H9 (cell line): ENCODE measurements around the gene TXNRD1. TPM values are rescaled to one million over a fixed set of nuclear protein-coding genes. Genes with fewer than 3 reads are reported as not detected.
A peak's percentile ranks its signal among the peaks of the same experiment; 100 is the strongest.

Source experiments
- DNase-seq: peaks from one replicate; pipeline ENCODE4 v3.0.0-alpha.2; 2017
- H2AFZ ChIP-seq: one replicate; pipeline ENCODE4 v1.6.1; 2013; ENCODE audit warnings: mild to moderate bottlenecking, low read length, control low read depth, moderate library complexity
- H2AK5ac ChIP-seq: 2 replicates; pipeline ENCODE4 v1.6.1; 2013; ENCODE audit warnings: low read length, control low read depth, mixed read lengths; ENCODE audit not compliant: insufficient read length
- H2BK120ac ChIP-seq: one replicate; pipeline ENCODE4 v1.6.1; 2013; ENCODE audit warnings: low read depth, mild to moderate bottlenecking, low read length, control low read depth, inconsistent platforms; ENCODE audit not compliant: poor library complexity, severe bottlenecking
- H2BK12ac ChIP-seq: 2 replicates; pipeline ENCODE4 v1.6.1; 2013; ENCODE audit warnings: low read length, control low read depth, mixed read lengths, low read depth; ENCODE audit not compliant: insufficient read length
- H2BK15ac ChIP-seq: 2 replicates; pipeline ENCODE4 v1.6.1; 2013; ENCODE audit warnings: low read depth, low read length, control low read depth
- H2BK20ac ChIP-seq: one replicate; pipeline ENCODE4 v1.6.1; 2013; ENCODE audit warnings: low read depth, mild to moderate bottlenecking, low read length, control low read depth, inconsistent platforms; ENCODE audit not compliant: poor library complexity, severe bottlenecking
- H2BK5ac ChIP-seq: 2 replicates; pipeline ENCODE4 v1.6.1; 2013; ENCODE audit warnings: low read length, control low read depth, mixed read lengths; ENCODE audit not compliant: insufficient read length
- H3K14ac ChIP-seq: 2 replicates; pipeline ENCODE4 v1.6.1; 2013; ENCODE audit warnings: low read length, control low read depth; ENCODE audit not compliant: insufficient read depth
- H3K18ac ChIP-seq: 2 replicates; pipeline ENCODE4 v1.6.1; 2013; ENCODE audit warnings: low read depth, mild to moderate bottlenecking, mixed read lengths, low read length, control low read depth; ENCODE audit not compliant: insufficient read length
- H3K23ac ChIP-seq: 2 replicates; pipeline ENCODE4 v1.6.1; 2013; ENCODE audit warnings: low read length, control low read depth, mixed read lengths, low read depth; ENCODE audit not compliant: insufficient read length
- H3K23me2 ChIP-seq: 2 replicates; pipeline ENCODE4 v1.6.1; 2013; ENCODE audit warnings: low read depth, mild to moderate bottlenecking, mixed read lengths, low read length, control low read depth; ENCODE audit not compliant: insufficient read length, poor library complexity, severe bottlenecking
- H3K27ac ChIP-seq: 2 replicates; pipeline ENCODE4 v1.5.1; 2013; ENCODE audit warnings: low read length, control low read depth, mixed read lengths, low read depth; ENCODE audit not compliant: insufficient read length
- H3K27me3 ChIP-seq: 2 replicates; pipeline ENCODE4 v1.6.1; 2013; ENCODE audit warnings: low read length, control low read depth, inconsistent platforms; ENCODE audit not compliant: insufficient read depth
- H3K4ac ChIP-seq: 2 replicates; pipeline ENCODE4 v1.6.1; 2013; ENCODE audit warnings: low read depth, mild to moderate bottlenecking, control low read depth, inconsistent platforms, low read length, moderate library complexity
- H3K4me1 ChIP-seq: 2 replicates; pipeline ENCODE4 v1.6.1; 2013; ENCODE audit warnings: low read length, control low read depth, inconsistent platforms; ENCODE audit not compliant: insufficient read depth
- H3K4me2 ChIP-seq: 2 replicates; pipeline ENCODE4 v1.6.1; 2013; ENCODE audit warnings: low read length, control low read depth, mixed read lengths; ENCODE audit not compliant: insufficient read length, insufficient read depth
- H3K56ac ChIP-seq: 2 replicates; pipeline ENCODE4 v1.6.1; 2013; ENCODE audit warnings: low read depth, mild to moderate bottlenecking, mixed read lengths, low read length, control low read depth; ENCODE audit not compliant: insufficient read length
- H3K79me1 ChIP-seq: 2 replicates; pipeline ENCODE4 v1.6.1; 2013; ENCODE audit warnings: low read depth, mild to moderate bottlenecking, moderate library complexity, low read length, control low read depth, inconsistent platforms; ENCODE audit not compliant: insufficient read depth, poor library complexity, severe bottlenecking
- H3K79me2 ChIP-seq: 2 replicates; pipeline ENCODE4 v1.6.1; 2013; ENCODE audit warnings: low read length, control low read depth, inconsistent platforms; ENCODE audit not compliant: insufficient read depth
- H3K9ac ChIP-seq: 2 replicates; pipeline ENCODE4 v1.6.1; 2013; ENCODE audit warnings: low read length, control low read depth, mixed read lengths; ENCODE audit not compliant: insufficient read length; ENCODE audit errors: extremely low read depth
- H3K9me3 ChIP-seq: one replicate; pipeline ENCODE4 v1.6.1; 2013; ENCODE audit warnings: low read depth, low read length, inconsistent platforms; ENCODE audit not compliant: control insufficient read depth
- H3T11ph ChIP-seq: one replicate; pipeline ENCODE4 v1.6.1; 2013; ENCODE audit warnings: mild to moderate bottlenecking, low read length, control low read depth, inconsistent platforms
- H4K20me1 ChIP-seq: one replicate; pipeline ENCODE4 v1.6.1; 2013; ENCODE audit not compliant: control insufficient read depth, insufficient read length, insufficient read depth
- H4K5ac ChIP-seq: 2 replicates; pipeline ENCODE4 v1.6.1; 2013; ENCODE audit warnings: low read depth, mild to moderate bottlenecking, mixed read lengths, low read length, control low read depth; ENCODE audit not compliant: insufficient read length
- H4K8ac ChIP-seq: replicated peaks from 2 replicates; pipeline ENCODE4 v1.6.1; 2013; ENCODE audit warnings: low read length, control low read depth, mixed read lengths, low read depth; ENCODE audit not compliant: insufficient read length
- H4K91ac ChIP-seq: 2 replicates; pipeline ENCODE4 v1.6.1; 2013; ENCODE audit warnings: low read depth, mild to moderate bottlenecking, moderate library complexity, mixed read lengths, low read length, control low read depth; ENCODE audit not compliant: insufficient read length
- H3K27ac Mint-ChIP-seq, 3 experiments: 2 replicates in 2 of 3; 3 replicates in 1 of 3; pipeline ENCODE4 v1.8.0; 2020 to 2021; ENCODE audit warnings: mixed read lengths in 3 of 3, mild to moderate bottlenecking in 1 of 3, moderate library complexity in 1 of 3
- H3K27me3 Mint-ChIP-seq: 2 replicates; pipeline ENCODE4 v1.8.0; 2021; ENCODE audit warnings: low read depth, mild to moderate bottlenecking, moderate library complexity, mixed read lengths
- H3K36me3 Mint-ChIP-seq, 3 experiments: 2 replicates in 2 of 3; 3 replicates in 1 of 3; pipeline ENCODE4 v1.8.0; 2020 to 2021; ENCODE audit warnings: low read depth in 3 of 3, mixed read lengths in 3 of 3; ENCODE audit not compliant: insufficient read depth in 1 of 3
- H3K4me1 Mint-ChIP-seq, 2 experiments: 2 replicates each; pipeline ENCODE4 v1.8.0; 2020; ENCODE audit warnings: mixed read lengths in 2 of 2
- H3K4me3 Mint-ChIP-seq, 2 experiments: 2 replicates in 1 of 2; 3 replicates in 1 of 2; pipeline ENCODE4 v1.8.0; 2020 to 2021; ENCODE audit warnings: mild to moderate bottlenecking in 2 of 2, mixed read lengths in 2 of 2, moderate library complexity in 1 of 2
- H3K9me3 Mint-ChIP-seq, 2 experiments: 2 replicates in 1 of 2; 3 replicates in 1 of 2; pipeline ENCODE4 v1.8.0; 2020; ENCODE audit warnings: mild to moderate bottlenecking in 2 of 2, mixed read lengths in 2 of 2, moderate library complexity in 1 of 2
- CTCF ChIP-seq: fragments of 200-600 bp; sonication (generic); conservative IDR thresholded peaks from 3 replicates; pipeline ENCODE4 v1.8.0; 2021; ENCODE audit warnings: antibody characterized with exemption, mild to moderate bottlenecking
- WGBS: extraction: QIAGEN DNeasy Blood & Tissue Kit; methylation state at CpG from one replicate; pipeline ENCODE4 v1.1.7; 2013; ENCODE audit warnings: missing lambda C conversion rate, low lambda C conversion rate, mixed read lengths; ENCODE audit not compliant: insufficient read length; ENCODE audit errors: extremely low coverage; 5-methylcytosine and 5-hydroxymethylcytosine counted together
- total RNA-seq: library from RNA; stranded (reverse); gene quantifications from 2 replicates; pipeline ENCODE4 v1.2.1, GENCODE V29; 2021

TXNRD1 gene
- total RNA-seq, 1 experiment from 2014 or later: 100 TPM

DNA sequence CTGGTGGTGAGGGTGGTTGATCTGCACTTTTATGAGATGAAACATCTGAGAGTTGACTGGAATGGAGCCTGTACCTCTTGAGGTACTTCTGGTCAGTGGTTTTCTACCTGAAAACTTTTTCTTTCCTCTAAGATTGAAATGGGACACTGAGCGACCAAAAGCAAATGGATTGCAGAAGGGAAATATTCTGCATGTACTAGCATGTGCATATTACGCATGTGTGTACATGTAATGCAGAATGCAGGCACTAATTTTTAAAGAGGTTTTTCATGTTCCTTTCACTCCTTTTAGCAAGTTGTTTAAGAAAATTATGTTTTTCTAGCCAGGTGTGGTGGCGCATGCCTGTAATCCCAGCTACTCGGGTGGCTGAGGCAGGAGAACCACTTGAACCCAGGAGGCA is 59.2 kb downstream of the TXNRD1 start:
- Histone ChIP-seq H3K79me1 (no peaks in the 10 kb centered on the region), H3K23ac (no peak overlapping the region), H4K20me1 (no peaks in the 10 kb centered on the region), H3K9me3 (no peaks in the 10 kb centered on the region), H3K27me3 (no peaks in the 10 kb centered on the region), H3K4me1 (no peaks in the 10 kb centered on the region), H4K91ac (no peak overlapping the region), H2BK12ac (no peak overlapping the region), H3K14ac (no peak overlapping the region), H2AK5ac (no peak overlapping the region), H2BK15ac (no peak overlapping the region), H3K4me2 (no peak overlapping the region), H3K79me2 (no peaks in the 10 kb centered on the region), H3K23me2 (no peaks in the 10 kb centered on the region), H2BK20ac (no peak overlapping the region), H3K9ac (no peak overlapping the region), H3K56ac (no peak overlapping the region), H3K27ac (no peak overlapping the region), H2AFZ (no peak overlapping the region), H4K8ac (no peak overlapping the region), H3T11ph (no peak overlapping the region), H3K18ac (no peak overlapping the region), H3K4ac (no peak overlapping the region), H4K5ac (no peak overlapping the region), H2BK120ac (no peak overlapping the region), H2BK5ac (no peak overlapping the region)
- WGBS: no CpG with 5 or more reads among the region's 4 CpGs
- DNase-seq: no peak
- H3K4me1 Mint-ChIP-seq: no peaks in the 10 kb centered on the region
- H3K9me3 Mint-ChIP-seq: no peaks in the 10 kb centered on the region
- no peaks in the 10 kb centered on the region for H3K36me3 Mint-ChIP-seq
- H3K27ac Mint-ChIP-seq: peak overlapping the region in 1 of 3 experiments; percentile 73; a peak in 1 of 7 replicates
- no peak for TF ChIP-seq CTCF
- H3K4me3 Mint-ChIP-seq: no peak overlapping the region
- H3K27me3 Mint-ChIP-seq: no peaks in the 10 kb centered on the region
